OCI-LY7 (cell line): ENCODE measurements around the gene TFIP11.

Experiments used
- CTCF ChIP-seq: fragments of 200-600 bp; sonication (generic); conservative IDR thresholded peaks from 2 replicates; pipeline ENCODE4 v1.5.1; 2014; ENCODE audit warnings: mild to moderate bottlenecking, antibody characterized with exemption, low read length, moderate library complexity, mixed read lengths
- EZH2phosphoT487 ChIP-seq: fragments of 200-600 bp; sonication (generic); IDR thresholded peaks from 2 replicates; pipeline ENCODE4 v1.6.1; 2018; ENCODE audit warnings: low read depth, borderline replicate concordance, mild to moderate bottlenecking, mixed run types, antibody characterized with exemption, low read length, moderate library complexity, mixed read lengths

GRCh38 chr22:26447584-26448329 lies 64.5 kb downstream of the TFIP11 start:
- TF ChIP-seq CTCF, result no peak
- no peak for TF ChIP-seq EZH2phosphoT487
